H1 (cell line): Measurements from ENCODE around the gene MAPK13. TPM values are rescaled to one million over a fixed set of nuclear protein-coding genes. Genes with fewer than 3 reads are reported as not detected.
A peak's percentile ranks its signal among the peaks of the same experiment; 100 is the strongest.

Experiments
- CTCF ChIA-PET: fragments of 300-600 bp; sonication (Branson Sonifier 250); formaldehyde crosslinking; loops from one replicate; lab custom pipeline; 2021; ENCODE audit not compliant: partially characterized antibody; lab: Charles Lee
- POLR2A ChIA-PET: fragments of 300-600 bp; sonication (Branson Sonifier 250); formaldehyde crosslinking; loops from one replicate; lab custom pipeline; 2021; ENCODE audit warnings: inconsistent platforms; ENCODE audit not compliant: partially characterized antibody; lab: Charles Lee
- DNase-seq, 2 experiments: peaks; one replicate each; pipeline versions ENCODE4 v3.0.0 to v3.0.0-alpha.2; 2010 to 2022; ENCODE audit warnings: low spot score in 2 of 2, low read depth in 1 of 2, mixed read lengths in 1 of 2
- FAIRE-seq: peaks from 2 replicates; lab custom pipeline; 2011; peaks lifted over from hg19 to GRCh38; lab: Jason Lieb, UNC
- H2AFZ ChIP-seq: 2 replicates; pipeline ENCODE4 v1.8.1; 2012; ENCODE audit warnings: low read length, inconsistent platforms
- H2AK5ac ChIP-seq: 2 replicates; pipeline ENCODE4 v1.6.1; 2013; ENCODE audit warnings: low read depth, low read length
- H2BK120ac ChIP-seq: replicated peaks from 2 replicates; pipeline ENCODE3; 2013; ENCODE audit warnings: low read depth, low read length, inconsistent platforms
- H2BK12ac ChIP-seq: 2 replicates; pipeline ENCODE4 v1.6.1; 2013; ENCODE audit warnings: low read depth, low read length
- H2BK15ac ChIP-seq: 2 replicates; pipeline ENCODE4 v1.6.1; 2013; ENCODE audit warnings: low read length
- H2BK20ac ChIP-seq: 2 replicates; pipeline ENCODE4 v1.6.1; 2013; ENCODE audit warnings: low read length
- H2BK5ac ChIP-seq: 2 replicates; pipeline ENCODE4 v1.6.1; 2013; ENCODE audit warnings: low read depth, low read length
- H3K14ac ChIP-seq: 2 replicates; pipeline ENCODE4 v1.6.1; 2013; ENCODE audit warnings: inconsistent platforms; ENCODE audit not compliant: insufficient read length
- H3K18ac ChIP-seq: 2 replicates; pipeline ENCODE4 v1.6.1; 2013; ENCODE audit warnings: low read length; ENCODE audit errors: extremely low read depth
- H3K23ac ChIP-seq: 2 replicates; pipeline ENCODE4 v1.6.1; 2013; ENCODE audit warnings: inconsistent platforms; ENCODE audit not compliant: insufficient read length
- H3K23me2 ChIP-seq: 2 replicates; pipeline ENCODE4 v1.6.1; 2013; ENCODE audit warnings: low read depth, low read length
- H3K27ac ChIP-seq: 2 replicates; pipeline ENCODE4 v1.6.1; 2011; ENCODE audit warnings: low read depth, low read length, inconsistent platforms
- H3K27me3 ChIP-seq, 4 experiments: replicated peaks in 1 of 4; 1 replicate in 1 of 4; 2 replicates in 3 of 4; pipeline versions ENCODE4 v1.6.1 to v1.8.1; 2011 to 2013; ENCODE audit warnings: low read length in 3 of 4, mild to moderate bottlenecking in 3 of 4, inconsistent platforms in 2 of 4, mixed read lengths in 2 of 4, moderate library complexity in 1 of 4; ENCODE audit not compliant: control insufficient read depth in 3 of 4, insufficient read depth in 3 of 4; ENCODE audit errors: extremely low read depth in 1 of 4
- H3K36me3 ChIP-seq, 4 experiments: 2 replicates each; pipeline versions ENCODE4 v1.6.1 to v1.8.1; 2011 to 2013; ENCODE audit warnings: mild to moderate bottlenecking in 4 of 4, low read length in 3 of 4, moderate library complexity in 2 of 4, control low read depth in 1 of 4, inconsistent platforms in 1 of 4; ENCODE audit not compliant: insufficient read depth in 4 of 4, control insufficient read depth in 2 of 4
- H3K4ac ChIP-seq: replicated peaks from 2 replicates; pipeline ENCODE3; 2013; ENCODE audit warnings: low read length, low read depth, mixed read lengths, inconsistent platforms; ENCODE audit not compliant: insufficient read length
- H3K4me1 ChIP-seq, 4 experiments: replicated peaks in 1 of 4; 1 replicate in 1 of 4; 2 replicates in 3 of 4; pipeline versions ENCODE4 v1.6.1 to v1.8.1; 2011 to 2013; ENCODE audit warnings: low read length in 3 of 4, inconsistent platforms in 2 of 4, mixed read lengths in 1 of 4; ENCODE audit not compliant: insufficient read depth in 4 of 4, control insufficient read depth in 3 of 4
- H3K4me2 ChIP-seq, 2 experiments: 2 replicates each; pipeline versions ENCODE4 v1.6.1 to v1.8.1; 2011 to 2013; ENCODE audit warnings: low read depth in 2 of 2, low read length in 2 of 2, control low read depth in 1 of 2, inconsistent platforms in 1 of 2, mild to moderate bottlenecking in 1 of 2; ENCODE audit not compliant: insufficient read depth in 1 of 2
- H3K4me3 ChIP-seq, 4 experiments: fragments of 200-600, 300-600 bp in 1 of 4; sonication (generic), shearing (Covaris generic), sonication (Bioruptor Twin) in 1 of 4; 2 replicates each; pipeline versions ENCODE4 v1.5.1 to v1.8.1; 2011 to 2016; ENCODE audit warnings: low read length in 4 of 4, low read depth in 3 of 4, control low read depth in 2 of 4, inconsistent platforms in 2 of 4, mild to moderate bottlenecking in 2 of 4, mixed read lengths in 1 of 4, moderate library complexity in 1 of 4; ENCODE audit not compliant: insufficient read depth in 2 of 4; ENCODE audit errors: extremely low read depth in 1 of 4
- H3K56ac ChIP-seq: replicated peaks from 2 replicates; pipeline ENCODE3; 2013; ENCODE audit warnings: low read depth, mild to moderate bottlenecking, mixed read lengths, low read length, inconsistent platforms; ENCODE audit not compliant: insufficient read length
- H3K79me1 ChIP-seq: 2 replicates; pipeline ENCODE4 v1.6.1; 2013; ENCODE audit warnings: low read depth, low read length, control low read depth
- H3K79me2 ChIP-seq, 2 experiments: 2 replicates each; pipeline versions ENCODE4 v1.6.1 to v1.8.1; 2012 to 2013; ENCODE audit warnings: low read length in 2 of 2, mild to moderate bottlenecking in 2 of 2, inconsistent platforms in 1 of 2; ENCODE audit not compliant: insufficient read depth in 2 of 2, control insufficient read depth in 1 of 2
- H3K9ac ChIP-seq, 4 experiments: replicated peaks in 1 of 4; 1 replicate in 1 of 4; 2 replicates in 3 of 4; pipeline versions ENCODE4 v1.6.1 to v1.8.1; 2011 to 2013; ENCODE audit warnings: low read depth in 3 of 4, low read length in 3 of 4, control low read depth in 2 of 4, mild to moderate bottlenecking in 2 of 4, moderate library complexity in 2 of 4, inconsistent platforms in 1 of 4; ENCODE audit errors: extremely low read depth in 1 of 4
- H3K9me3 ChIP-seq, 2 experiments: 2 replicates each; pipeline versions ENCODE4 v1.6.1 to v1.8.1; 2012 to 2013; ENCODE audit warnings: mild to moderate bottlenecking in 2 of 2, moderate library complexity in 2 of 2, control low read depth in 1 of 2, inconsistent platforms in 1 of 2, low read depth in 1 of 2, low read length in 1 of 2, mixed read lengths in 1 of 2; ENCODE audit not compliant: insufficient read depth in 2 of 2
- H4K20me1 ChIP-seq, 2 experiments: replicated peaks in 1 of 2; 2 replicates each; pipeline versions ENCODE3 to v1.8.1; 2011 to 2013; ENCODE audit warnings: inconsistent platforms in 2 of 2, low read length in 2 of 2, mild to moderate bottlenecking in 1 of 2; ENCODE audit not compliant: insufficient read depth in 2 of 2, control insufficient read depth in 1 of 2
- H4K5ac ChIP-seq: 2 replicates; pipeline ENCODE4 v1.6.1; 2013; ENCODE audit warnings: low read length, low read depth, mixed read lengths, inconsistent platforms; ENCODE audit not compliant: insufficient read length
- H4K8ac ChIP-seq: 2 replicates; pipeline ENCODE4 v1.8.0; 2013; ENCODE audit warnings: mild to moderate bottlenecking, moderate library complexity, low read length, inconsistent platforms; ENCODE audit not compliant: insufficient read depth; ENCODE audit errors: extremely low read depth
- H4K91ac ChIP-seq: replicated peaks from 2 replicates; pipeline ENCODE3; 2013; ENCODE audit warnings: low read length, mixed read lengths, inconsistent platforms; ENCODE audit not compliant: insufficient read length
- GABPA ChIP-seq: IDR thresholded peaks from 2 replicates; pipeline ENCODE4 v1.6.1; 2011; ENCODE audit warnings: mild to moderate bottlenecking, low read length, moderate library complexity, borderline replicate concordance; ENCODE audit not compliant: insufficient read depth
- JUN ChIP-seq: IDR thresholded peaks from 2 replicates; pipeline ENCODE4 v1.6.1; 2011; ENCODE audit warnings: low read depth, mild to moderate bottlenecking, improper control_type of control experiment, low read length
- KDM1A ChIP-seq: fragments of 200-600, 300-600 bp; sonication (generic); IDR thresholded peaks from 2 replicates; pipeline ENCODE4 v1.7.1; 2016; ENCODE audit warnings: mild to moderate bottlenecking, low read length, borderline replicate concordance
- RAD21 ChIP-seq, 2 experiments: IDR thresholded peaks in 1 of 2; conservative IDR thresholded peaks in 1 of 2; 2 replicates each; pipeline ENCODE4 v1.6.1; 2011; ENCODE audit warnings: low read depth in 2 of 2, low read length in 2 of 2, improper control_type of control experiment in 1 of 2, inconsistent platforms in 1 of 2, mild to moderate bottlenecking in 1 of 2, moderate library complexity in 1 of 2
- RFX5 ChIP-seq: IDR thresholded peaks from 2 replicates; pipeline ENCODE4 v1.6.1; 2011; ENCODE audit warnings: low read depth, low read length, improper control_type of control experiment, borderline replicate concordance
- WGBS, 2 experiments: shearing (Covaris generic) in 1 of 2; methylation state at CpG; one replicate each; pipeline versions ENCODE4 v1.1.6 to v1.1.7; 2013 to 2015; ENCODE audit warnings: low lambda C conversion rate in 2 of 2, mixed read lengths in 2 of 2, inconsistent platforms in 1 of 2, low coverage in 1 of 2, missing lambda C conversion rate in 1 of 2; ENCODE audit not compliant: insufficient replicate concordance in 2 of 2, insufficient coverage in 1 of 2, insufficient read length in 1 of 2; ENCODE audit errors: extremely low coverage in 1 of 2, missing lambda C conversion rate in 1 of 2; 5-methylcytosine and 5-hydroxymethylcytosine counted together
- polyA plus RNA-seq, 7 experiments: library from polyadenylated mRNA; depleted of rRNA in 3 of 7; stranded (reverse) in 5 of 7; unstranded in 2 of 7; fragments of >200 nt in 5 of 7; fragments of 200-250 nt in 2 of 7; gene quantifications; 1 replicate in 5 of 7; 2 replicates in 1 of 7; 4 replicates in 1 of 7; pipeline versions ENCODE4 v1.2.1 to v1.2.3, GENCODE V29; 2011 to 2013; ENCODE audit warnings: missing spikeins in 2 of 7, mixed read lengths in 2 of 7
- total RNA-seq: library from RNA; stranded (reverse); fragmentation: NEBNext Ultra II Directional; extraction: Animal tissue kit (Norgen Biotek cat#: 25700); gene quantifications from 2 replicates; pipeline ENCODE4 v1.2.1, GENCODE V29; 2021

The MAPK13 gene
- total and polyA plus RNA-seq, 2 of the 8 experiments (the other 6 are each of a cell fraction or from before 2014, with no cell fraction given): 10.1 to 14.1 TPM

GRCh38 chr6:36141091-36141490 lies 10.8 kb downstream of the MAPK13 start:
- no peak for FAIRE-seq
- H3K79me1 ChIP-seq: no peaks in the 10 kb centered on the region
- TF ChIP-seq JUN: no peak
- TF ChIP-seq GABPA: no peak
- no peak for TF ChIP-seq RAD21 (IDR thresholded peaks at IDR 0.05 in 1 of 2, conservative IDR thresholded peaks at IDR 0.05 in 1 of 2; ENCODE audit: low read depth in 2 of 2, low read length in 2 of 2)
- TF ChIP-seq RFX5: no peak
- no peak for TF ChIP-seq KDM1A

More at GRCh38 chr6:36141091-36141490, 10.8 kb downstream of the MAPK13 start:
- Histone ChIP-seq H3K23ac (no peak overlapping the region), H3K18ac (no peak overlapping the region), H2BK15ac (no peak overlapping the region), H3K4ac (no peak overlapping the region), H4K91ac (no peak overlapping the region), H3K4me3 (no peak overlapping the region), H2AK5ac (no peak overlapping the region), H2BK20ac (no peak overlapping the region), H4K8ac (no peak overlapping the region), H3K4me2 (no peak overlapping the region), H3K9me3 (0 out of 4 replicates have a peak, but pooled peaks cover 0 to 4% of the 10 kb centered on the region in 2 experiments), H3K14ac (no peak overlapping the region), H3K27me3 (no peaks in the 10 kb centered on the region), H3K36me3 (peaks cover 0 to 2% (median 0%) of the 10 kb centered on the region in 4 experiments; a peak in 1 of 8 replicates), H4K5ac (no peak overlapping the region), H3K4me1 (peaks cover 0 to 6% (median 0%) of the 10 kb centered on the region in 4 experiments; a peak in 3 of 7 replicates), H3K9ac (no peak overlapping the region), H2AFZ (no peak overlapping the region), H3K79me2 (no peaks in the 10 kb centered on the region), H3K23me2 (no peaks in the 10 kb centered on the region), H2BK120ac (no peak overlapping the region), H2BK12ac (no peak overlapping the region), H3K27ac (no peak overlapping the region), H4K20me1 (no peaks in the 10 kb centered on the region), H2BK5ac (0 out of 2 replicates have a peak overlapping the region, but pooled peaks have one; percentile 78), H3K56ac (no peak overlapping the region)
- DNase-seq: no peak
- ChIA-PET POLR2A (interaction anchor here (1.0 to 1.4 kb wide), 2 partner anchors 11 to 21 kb away, joined by 3 read pairs; no protein-coding TSS in a partner anchor), CTCF (interaction anchor here (2.0 to 2.9 kb wide), 5 partner anchors 11 to 179 kb away, joined by 6 to 19 read pairs (median 8); partner anchors contain the start of gene MAPK13)
- WGBS, 2 experiments: 92% methylated on average over 4 of the region's 4 CpGs; no CpG with 5 or more reads in 1 of the 2 experiments
